ENCODE data around the gene NINJ1.

NINJ1 gene

DNA sequence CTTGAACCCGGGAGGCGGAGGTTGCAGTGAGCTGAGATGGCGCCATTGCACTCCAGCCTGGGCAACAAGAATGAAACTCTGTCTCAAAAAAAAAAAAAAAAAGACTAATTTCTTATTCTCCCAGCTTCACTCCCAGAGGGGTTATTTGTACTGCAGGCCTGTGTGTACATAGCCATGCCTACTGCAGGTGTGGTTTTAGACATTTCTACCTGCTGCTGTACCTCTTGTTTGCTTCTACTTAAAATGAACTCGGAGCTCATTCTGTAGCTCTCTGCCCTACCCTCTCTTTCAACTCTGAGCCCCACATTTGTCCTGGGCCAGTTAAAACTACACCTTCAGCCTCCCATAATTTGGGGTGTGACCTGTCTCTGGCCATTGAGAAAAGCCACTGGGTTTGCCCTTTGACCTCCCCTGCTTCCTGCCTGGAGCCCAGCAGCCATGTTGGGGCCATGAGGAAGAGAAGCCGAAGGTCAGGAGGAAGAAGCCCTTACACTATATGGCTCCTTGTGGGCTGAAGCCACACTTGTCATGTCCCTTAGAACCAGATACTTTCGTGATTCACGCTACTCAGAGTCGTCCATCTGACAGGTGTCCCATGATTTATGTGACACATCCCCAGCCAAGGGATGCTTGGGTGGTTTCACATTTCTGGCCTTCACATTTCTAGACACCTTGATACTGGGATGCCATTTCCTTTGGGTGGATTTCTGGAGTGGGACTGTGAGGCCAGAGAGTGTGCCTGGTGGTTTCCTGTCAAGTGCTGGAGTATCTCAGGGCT lies 47.4 kb downstream of the NINJ1 start:
- DNase-seq, result no peak

DNA sequence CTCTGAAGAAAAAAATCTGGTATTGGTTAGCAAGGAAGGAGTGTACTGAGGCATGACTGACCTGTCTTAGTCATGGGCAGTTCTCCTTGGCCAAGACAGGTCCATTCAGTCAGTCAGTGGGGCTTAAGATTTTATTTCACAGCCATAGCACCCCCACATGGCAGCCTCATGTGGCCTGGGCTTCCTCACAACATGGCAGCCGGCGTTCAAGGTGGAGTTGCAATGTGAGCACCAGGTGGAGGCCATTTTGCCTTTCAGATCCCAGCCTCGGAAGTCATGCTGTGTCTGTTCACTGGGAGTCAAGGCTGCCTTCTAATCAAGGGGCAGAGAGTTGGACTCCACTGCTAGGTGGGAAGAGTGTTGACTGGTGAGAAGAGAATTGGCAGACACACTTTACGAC lies 48.4 kb downstream of the NINJ1 start:
- no peak for DNase-seq

DNA sequence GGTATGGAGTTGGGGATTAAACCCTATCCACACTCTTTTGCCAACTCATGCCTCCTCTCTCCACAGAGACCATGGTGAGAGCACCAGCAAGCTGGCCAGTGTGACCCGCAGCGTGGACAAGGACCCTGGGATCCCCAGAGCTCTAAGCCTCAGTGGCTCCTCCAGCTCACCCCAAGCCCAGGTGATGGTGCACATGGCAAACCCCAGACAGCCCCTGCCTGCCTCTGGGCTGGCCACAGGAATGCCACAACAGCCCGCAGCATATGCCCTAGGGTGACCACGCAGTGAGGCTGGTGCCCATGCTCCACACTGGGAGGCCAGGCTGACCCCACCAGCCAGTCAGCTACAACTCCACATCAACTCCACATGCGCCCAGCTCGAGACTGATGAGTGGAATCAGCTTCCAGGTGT lies 49.6 kb downstream of the NINJ1 start:
- DNase-seq, result no peak

DNA sequence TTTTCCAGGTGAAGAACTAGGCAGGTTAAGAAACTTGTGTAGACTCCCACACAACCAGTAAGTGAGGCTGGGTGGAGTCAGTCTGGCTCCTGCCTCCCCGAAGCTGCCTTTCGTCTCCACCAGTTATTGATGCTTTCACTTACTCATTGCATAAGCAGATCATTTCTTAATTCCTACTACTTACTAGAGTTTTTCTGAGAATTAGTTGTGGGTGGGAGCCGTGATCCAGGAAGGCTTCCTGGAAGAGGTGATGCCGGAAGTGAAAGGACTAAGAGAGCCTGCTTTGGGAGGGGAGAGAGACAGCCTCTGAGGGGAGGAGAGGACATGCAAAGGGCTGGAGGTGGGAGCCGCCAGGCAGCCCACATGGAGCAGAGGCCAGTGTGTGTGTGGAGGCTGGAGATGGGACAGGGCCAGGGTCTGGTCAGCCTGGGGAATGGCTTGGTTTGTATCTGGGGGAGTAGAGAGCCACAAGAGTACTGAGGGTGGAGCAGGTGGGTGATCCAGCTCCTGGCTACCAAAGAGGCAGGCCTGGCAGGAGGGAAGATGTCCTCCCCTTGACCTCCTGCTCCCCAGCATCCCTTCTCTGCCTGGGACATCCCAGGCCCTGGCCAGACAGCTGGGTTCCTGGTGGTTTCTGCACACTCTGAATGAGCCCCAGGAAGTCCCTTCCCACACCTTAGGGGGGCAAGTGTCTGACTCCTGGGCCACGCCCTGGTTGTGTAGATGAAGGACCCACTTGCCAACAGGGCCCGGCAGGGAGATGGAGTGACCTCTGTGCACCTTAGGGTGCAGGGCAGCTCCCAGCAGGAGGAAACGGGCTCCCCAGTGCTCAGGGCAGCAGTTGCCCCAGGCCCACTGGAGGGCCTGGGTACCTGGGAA lies 50.2 kb downstream of the NINJ1 start:
- no peak for DNase-seq

DNA sequence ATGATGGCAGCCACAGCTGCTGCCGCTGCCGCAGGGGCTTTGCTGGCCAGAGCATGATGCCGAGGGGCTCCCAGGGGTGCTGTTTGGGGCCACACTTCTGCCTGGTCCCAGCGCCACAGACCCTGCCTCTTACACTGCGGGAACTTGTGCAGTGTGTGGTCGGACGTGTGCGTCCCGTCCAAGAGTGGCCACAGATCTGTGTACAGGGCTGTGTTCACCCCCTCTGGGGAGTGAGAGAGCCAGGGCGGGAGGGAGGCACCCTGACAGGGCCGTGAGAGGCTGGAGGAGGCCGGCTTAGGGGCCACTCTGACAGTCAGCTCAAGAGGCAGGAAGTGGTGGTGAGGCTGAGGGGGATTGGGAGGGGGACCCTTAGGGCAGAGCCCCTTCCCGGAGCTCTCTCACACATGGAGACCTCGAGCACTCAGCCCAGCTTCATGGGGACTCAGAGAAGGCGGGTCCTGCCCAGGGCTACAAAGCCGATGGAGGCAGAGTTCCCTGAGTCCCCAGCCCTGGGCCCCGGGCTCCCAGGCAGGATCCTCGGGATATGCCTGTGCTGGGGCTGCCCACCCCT lies 51.1 kb downstream of the NINJ1 start:
- no peak for DNase-seq

DNA sequence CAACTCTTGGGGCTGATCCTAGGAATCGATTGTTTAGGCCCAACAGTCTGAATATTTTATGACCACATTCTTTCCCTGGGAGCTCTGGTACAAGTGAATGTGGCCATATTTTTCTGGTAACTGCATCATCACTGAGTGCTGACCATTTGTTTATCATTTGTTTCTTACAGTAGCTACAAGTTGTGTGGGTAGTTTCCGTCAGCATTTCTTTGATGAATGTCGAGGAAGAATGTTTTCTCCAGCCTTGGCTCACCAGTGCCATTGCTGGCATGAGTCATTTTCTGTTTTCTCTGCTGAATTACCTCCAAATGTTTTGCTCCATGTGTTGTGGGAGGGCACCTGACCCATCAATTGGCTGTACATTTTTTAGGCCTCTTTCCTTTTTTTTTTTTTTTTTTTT lies 52.1 kb downstream of the NINJ1 start:
- no peak for DNase-seq

DNA sequence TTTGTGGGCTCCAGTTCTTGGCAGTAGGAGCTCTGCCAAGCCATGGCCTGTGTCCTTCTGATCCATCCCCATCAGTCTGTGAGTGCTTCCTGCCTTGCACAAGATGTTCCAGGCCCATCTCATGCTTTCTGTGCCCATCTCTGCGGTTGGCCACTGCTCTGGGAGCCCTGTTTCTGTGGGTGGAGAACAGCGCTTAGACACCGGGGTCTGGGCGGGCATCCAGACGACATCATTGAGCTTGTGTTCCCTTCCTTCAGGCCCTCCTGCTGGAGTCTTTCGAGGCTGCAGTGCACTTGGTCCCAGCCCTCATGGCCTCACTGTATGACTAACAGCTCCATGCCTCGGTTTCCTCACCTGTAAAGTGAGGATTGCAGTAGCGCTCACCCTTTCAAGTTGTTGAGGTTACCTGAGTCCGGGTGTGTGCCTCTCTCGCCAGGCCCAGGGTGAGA lies 52.9 kb downstream of the NINJ1 start:
- DNase-seq, result no peak

DNA sequence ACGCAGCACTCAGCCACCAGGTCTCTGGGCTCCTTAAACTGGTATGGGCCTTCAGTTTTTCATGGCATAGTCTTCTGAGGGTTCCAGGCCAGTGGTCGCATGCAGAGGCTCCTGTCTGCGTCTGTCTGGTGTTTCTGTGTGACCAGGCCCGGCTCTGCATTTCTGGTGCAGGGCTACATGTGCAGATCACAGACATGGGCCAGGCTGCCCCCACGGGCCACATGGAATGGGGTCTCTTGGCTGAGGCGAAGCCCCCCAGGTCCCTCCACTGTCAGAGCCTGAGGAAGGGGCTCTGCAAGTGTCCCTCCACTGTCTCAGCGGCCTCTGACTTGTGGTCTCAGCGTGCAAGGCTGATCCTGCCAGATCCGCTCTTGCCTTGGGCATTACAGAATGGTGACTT lies 53.6 kb downstream of the NINJ1 start:
- no peak for DNase-seq

DNA sequence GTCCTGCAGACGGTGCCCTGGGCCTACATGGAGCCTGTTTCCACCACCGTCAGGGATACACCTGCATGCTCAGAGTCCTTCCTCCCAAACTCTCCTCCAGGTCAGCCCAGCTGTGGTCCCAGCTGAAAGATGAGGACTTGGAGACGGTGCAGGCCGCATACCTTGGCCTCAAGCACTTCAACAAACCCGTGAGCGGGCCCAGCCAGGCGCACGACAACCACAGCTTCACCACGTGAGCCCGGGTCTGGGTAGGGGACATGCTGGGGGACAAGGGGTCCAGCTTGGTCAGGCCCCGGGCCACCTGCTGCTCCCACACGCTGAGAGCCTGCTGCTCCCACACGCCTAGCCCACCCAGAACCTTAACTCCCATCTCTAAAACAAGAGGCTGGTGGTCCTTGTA lies 54.7 kb downstream of the NINJ1 start:
- no peak for DNase-seq

DNA sequence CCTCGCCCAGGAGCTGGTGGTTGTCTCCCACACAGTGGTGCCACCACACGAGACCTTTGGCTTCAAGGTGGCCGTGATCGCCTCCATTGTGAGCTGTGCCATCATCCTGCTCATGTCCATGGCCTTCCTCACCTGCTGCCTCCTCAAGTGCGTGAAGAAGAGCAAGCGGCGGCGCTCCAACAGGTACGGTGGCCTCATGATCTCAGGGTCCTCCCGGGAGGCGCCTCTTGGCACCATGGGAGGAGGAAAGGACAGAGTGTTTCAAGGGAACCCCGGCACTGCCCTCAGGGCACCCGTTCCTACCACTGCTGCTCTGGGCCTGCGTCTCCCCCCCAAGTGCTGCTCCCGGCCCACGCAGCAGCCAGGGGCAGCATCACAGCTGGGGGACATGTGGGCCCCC lies 56.2 kb downstream of the NINJ1 start:
- no peak for DNase-seq

DNA sequence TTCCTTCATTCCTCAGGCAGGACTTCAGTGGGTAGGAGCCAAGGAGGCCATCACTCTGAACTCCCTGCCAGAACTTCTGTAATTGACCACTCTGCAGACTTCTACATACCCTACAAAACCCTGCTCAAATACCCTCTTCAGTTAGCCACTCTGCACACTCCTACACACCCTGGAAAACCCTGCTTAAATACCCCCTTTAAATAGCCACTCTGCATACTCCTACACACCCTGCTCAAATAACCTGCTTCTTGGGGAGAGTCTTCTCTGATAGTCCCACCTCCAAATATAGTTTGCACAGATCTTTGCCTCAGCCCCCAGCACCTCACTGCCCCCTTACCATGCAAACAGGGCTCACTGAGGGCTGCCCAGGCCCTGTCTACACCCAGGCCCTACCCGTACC lies 56.7 kb downstream of the NINJ1 start:
- no peak for DNase-seq

DNA sequence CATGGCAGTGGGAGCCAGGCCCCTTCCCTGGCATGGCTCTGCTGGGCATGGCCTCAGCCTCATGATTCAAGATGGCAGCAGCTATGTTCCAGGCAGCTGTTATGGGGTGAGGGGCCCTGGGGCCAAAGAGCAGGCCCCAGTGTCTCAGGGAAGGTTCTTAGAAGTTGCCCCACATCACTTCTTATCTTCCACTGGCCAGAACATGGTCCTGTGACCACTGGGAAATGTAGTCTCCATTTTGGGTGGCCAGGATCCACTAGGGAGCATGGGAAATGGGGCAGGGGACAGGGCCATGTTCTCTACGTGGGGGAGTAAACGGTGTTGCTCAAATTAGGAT lies 57.3 kb downstream of the NINJ1 start:
- DNase-seq, result no peak

DNA sequence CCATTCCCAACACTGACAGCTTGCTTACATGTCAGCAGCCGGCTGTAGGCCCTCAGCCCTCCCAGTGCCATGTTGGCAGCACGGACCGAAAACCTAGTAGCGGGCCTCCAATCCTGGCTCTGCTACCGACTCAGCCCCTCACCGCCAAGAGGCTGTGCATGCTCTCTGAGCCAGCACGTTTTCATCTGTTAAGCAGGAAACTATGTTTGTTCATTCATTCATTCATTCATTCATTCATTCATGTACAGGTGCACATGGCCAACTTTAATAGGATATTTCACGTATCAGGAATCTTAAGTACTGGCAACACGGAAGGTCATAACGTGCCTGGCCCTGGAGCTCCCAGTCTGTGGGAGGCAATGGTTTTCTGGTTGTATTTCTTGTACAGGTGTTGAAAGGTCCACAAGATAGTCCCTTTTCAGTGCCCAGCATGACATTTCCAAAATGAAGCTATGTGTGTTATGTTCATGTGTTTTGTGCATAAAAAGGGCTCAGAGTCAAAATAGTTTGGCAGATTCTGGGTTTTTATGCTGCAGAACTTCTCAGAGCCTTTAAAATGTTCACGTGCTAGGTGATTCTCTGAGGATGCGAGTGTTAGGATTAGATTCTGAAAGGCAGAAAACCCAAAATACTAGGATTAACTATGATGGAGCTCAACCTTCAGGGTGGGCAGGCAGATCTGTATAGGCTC lies 57.8 kb downstream of the NINJ1 start:
- DNase-seq, result no peak

DNA sequence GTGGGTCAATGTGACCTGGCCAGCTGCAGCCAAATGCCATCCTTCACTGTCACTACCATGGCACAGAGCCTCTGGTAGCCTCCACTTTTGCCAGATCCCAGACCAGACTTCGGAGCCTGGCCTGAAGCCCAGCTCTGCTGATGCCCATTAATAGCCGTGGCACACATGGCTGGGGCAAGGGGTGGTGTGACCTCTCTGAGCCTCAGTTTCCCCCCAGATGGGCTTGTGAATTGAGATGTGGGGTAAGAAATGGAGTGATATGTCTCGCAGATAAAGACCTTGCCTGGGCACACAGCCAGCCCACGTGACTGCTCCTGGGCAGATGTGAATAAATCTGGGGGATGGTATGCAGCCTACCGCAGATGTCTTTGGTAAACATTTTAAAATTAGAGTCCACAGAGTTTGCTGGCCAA lies 61.7 kb downstream of the NINJ1 start:
- no peak for DNase-seq

Data from cerebellar nuclear complex (tissue), 1 donor.